AG08395 (cell line): ENCODE results near the gene RPS3.

Experiments used
- DNase-seq: peaks from one replicate; pipeline ENCODE4 v3.0.0; 2012; ENCODE audit warnings: mixed read lengths, low spot score

The RPS3 gene

GRCh38 chr11:75420224-75421034, 21.1 kb downstream of the RPS3 start:
- no peak for DNase-seq

DNA sequence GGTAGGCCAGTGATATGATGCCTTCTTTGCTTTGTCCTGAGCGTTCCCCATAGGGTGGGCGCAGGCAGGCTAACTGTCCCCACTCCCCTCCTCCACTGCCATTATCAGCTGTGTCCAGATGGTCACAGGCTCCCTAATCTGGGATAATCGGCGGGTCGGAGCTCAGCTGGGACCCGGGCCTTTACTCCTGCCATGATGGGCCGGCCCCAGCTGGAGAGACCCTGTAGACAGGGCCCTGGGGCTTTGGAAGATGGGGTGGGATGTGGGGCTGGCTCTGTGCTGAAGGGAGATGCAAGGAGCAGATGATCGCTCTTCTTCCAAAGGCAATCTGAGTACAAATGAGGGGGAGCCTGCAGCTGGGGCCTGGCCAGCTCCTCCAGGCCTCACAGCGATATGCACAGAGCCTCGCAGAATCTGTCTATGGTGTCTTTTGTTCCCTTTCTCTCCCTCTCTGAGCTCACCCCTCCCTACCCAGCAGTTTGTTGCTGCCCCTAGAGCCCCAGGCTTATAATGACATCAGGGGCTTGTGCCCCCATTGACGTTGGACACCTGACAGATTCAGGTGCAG, 21.8 kb downstream of the RPS3 start:
- DNase-seq: no peak

GRCh38 chr11:75421902-75422247, 22.6 kb downstream of the RPS3 start:
- DNase-seq: no peak

DNA sequence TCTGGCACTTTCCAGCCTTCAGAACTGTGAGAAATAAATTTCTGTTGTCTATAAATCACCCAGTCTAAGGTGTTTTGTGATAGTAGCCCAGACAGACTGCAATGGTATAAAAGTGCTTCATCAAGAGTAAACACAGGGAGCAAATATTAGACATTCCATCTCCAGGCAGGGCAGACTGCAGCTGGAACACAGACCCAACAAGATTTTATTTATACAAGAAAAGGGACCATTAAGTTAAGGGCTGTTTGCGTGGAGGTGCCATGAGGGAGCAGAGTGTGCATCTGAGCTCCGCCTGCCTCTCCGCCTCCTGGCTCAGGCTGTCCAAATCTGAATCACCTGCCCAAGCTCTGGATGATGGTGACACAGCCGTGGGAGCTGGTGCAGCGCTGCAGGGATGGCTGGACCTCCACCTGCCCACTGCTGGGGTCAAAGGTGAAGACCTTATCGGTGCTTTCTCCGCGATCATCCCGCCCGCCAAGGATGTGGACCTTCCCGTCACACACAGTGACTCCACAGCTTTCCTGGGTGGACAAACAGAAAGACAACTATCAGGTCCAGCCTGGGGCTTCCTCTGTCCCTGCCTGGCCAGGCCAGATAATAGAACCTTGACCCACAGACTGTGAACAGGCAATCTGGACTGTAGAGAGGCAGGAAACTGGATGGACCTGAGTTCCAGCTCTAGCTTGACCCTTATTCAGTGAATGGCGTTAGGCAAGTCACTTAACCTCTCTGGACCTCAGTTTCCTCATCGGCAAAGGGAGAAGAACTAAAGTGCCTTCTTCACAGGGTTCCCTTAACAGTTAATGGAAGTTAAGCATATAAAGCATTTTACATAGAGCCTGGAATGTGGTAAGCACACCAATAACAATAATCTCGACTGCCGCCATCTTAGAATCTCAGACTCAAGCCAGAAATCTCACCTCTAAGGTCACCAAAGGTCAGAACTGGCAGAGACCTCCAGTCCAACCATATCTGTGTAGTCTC, 23.2 kb downstream of the RPS3 start:
- DNase-seq: no peak

- no peak for DNase-seq
Measured at GRCh38 chr11:75423721-75424120, 24.4 kb downstream of the RPS3 start.

DNA sequence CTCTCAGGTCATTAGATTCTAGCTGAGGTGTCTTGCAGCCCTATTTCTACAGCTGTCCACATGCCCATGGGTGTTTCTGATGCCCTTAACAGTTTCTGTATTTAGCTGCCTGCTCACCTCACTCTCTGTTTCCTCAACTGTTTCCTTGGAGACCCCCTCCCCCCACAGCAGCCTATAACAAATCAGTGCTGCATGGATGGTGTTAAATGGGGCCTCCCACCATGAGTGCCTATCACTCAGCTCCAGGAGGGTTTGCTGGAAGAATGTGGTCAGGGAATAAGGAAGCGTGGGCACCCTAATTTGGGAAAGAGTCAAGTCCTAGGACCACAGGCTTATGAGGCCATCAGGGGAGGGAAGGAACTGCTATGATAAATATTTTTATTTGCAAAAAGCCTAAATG, 25.1 kb downstream of the RPS3 start:
- DNase-seq: no peak

GRCh38 chr11:75425422-75425821, 26.1 kb downstream of the RPS3 start:
- DNase-seq: no peak

GRCh38 chr11:75426720-75427086, 27.4 kb downstream of the RPS3 start:
- DNase-seq: no peak

- DNase-seq: no peak
Measured at GRCh38 chr11:75427181-75427580, 27.9 kb downstream of the RPS3 start.

GRCh38 chr11:75428281-75428724, 29.0 kb downstream of the RPS3 start:
- DNase-seq: peak; percentile 91

DNA sequence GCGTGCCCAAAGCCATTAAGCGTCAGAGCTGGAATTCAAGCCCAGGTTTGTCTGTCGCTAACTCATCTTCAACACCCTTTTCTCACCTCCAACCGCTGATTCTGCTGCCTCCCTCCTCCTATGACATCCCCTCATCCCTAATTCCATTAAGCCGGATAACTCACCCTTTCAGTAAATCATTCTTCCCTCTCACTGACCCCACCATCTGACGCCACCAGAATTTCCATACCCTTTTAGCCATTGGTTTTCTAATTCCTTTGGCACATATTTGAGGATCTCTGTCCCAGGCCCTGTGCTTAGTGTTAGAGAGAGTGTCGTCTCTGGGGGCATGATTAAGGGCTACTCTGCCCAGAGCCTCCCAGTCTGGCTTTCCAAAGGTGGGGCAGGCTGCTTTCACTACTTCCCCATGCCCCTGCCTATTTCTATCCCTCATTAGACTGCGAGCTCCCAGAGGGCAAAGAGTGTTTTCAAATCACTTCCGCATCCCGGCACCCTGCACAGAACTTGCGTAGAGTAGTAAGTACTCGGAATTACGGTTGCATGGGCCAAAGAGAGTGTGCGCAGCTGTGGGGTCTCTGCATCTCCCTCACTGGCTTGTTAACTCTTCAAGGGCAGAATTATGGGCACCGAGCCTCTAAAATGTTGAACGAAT, 29.8 kb downstream of the RPS3 start:
- DNase-seq: no peak

- DNase-seq: no peak
Measured at GRCh38 chr11:75429641-75429901, 30.3 kb downstream of the RPS3 start.

GRCh38 chr11:75429902-75430713, 30.8 kb downstream of the RPS3 start:
- DNase-seq: peak; percentile 77

GRCh38 chr11:75430714-75431532, 31.6 kb downstream of the RPS3 start:
- no peak for DNase-seq

DNA sequence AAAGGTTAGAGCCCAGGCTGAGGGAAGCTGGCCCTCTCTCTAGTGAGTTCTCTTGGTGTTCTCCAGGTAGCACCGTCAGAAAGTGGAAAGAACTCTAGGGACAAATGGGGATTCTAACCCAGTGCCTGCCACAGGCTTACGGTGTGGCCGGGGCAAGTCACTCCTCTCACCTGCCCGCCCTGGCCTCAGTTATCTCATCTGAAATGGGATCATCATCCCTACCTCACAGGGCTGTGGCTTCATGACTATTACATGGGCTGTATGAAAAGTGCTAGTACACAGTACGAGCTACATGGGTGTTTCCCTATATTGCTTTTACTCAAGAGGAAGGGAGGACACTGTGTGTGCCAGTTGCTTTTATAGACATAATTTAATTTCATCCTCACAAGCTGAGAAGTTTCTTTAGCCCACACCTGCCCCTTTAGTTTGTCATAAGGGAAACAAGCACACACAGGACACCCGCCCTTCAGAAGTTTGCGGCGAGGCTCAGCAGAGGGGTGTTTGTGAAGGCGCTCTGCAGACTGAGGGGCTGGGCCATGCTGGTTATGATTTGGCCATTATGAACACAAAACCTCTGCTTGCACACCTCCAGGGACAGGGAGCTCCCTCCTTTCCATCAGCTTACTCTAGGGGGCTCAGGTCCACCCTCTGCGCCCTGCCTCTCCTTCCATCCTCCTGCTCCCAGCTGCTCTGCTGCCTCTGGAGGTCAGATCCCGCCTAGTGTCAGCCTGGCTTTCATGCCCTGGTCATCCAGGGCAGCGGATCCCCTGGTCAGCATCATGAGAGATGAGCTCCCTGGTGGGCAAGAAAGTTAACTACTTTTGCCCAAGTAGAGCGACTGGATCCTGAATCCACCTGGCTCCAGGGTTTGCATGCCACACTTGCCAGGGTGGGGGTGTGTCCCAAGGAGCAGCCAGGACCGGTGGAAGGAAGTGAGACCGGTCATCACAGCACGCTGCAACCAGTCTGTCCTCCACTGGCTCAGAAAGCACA, 32.5 kb downstream of the RPS3 start:
- no peak for DNase-seq

- DNase-seq: no peak
Measured at GRCh38 chr11:75432911-75433321, 33.6 kb downstream of the RPS3 start, which contains the start of gene KLHL35. KLHL35 (minus strand) TSS chr11:75433203; CDS start chr11:75430629, 2,574 bp downstream.

GRCh38 chr11:75433443-75433842, 34.1 kb downstream of the RPS3 start:
- DNase-seq: no peak

- DNase-seq: no peak
Measured at GRCh38 chr11:75434051-75434450, 34.7 kb downstream of the RPS3 start.

GRCh38 chr11:75434886-75435570, 35.7 kb downstream of the RPS3 start:
- no peak for DNase-seq
